NCI-H2107 treated with DMSO at 0.1 percent for 48 hours (cell line): Measurements from ENCODE around the gene SNRPD2.
A peak's percentile ranks its signal among the peaks of the same experiment; 100 is the strongest.

ENCODE experiments used
- DNase-seq: peaks from one replicate; lab custom pipeline; 2025; ENCODE audit not compliant: unreplicated experiment; lab: John Stamatoyannopoulos, UW

The SNRPD2 gene

GRCh38 chr19:45659096-45659729 lies 32.5 kb downstream of the SNRPD2 start:
- no peak for DNase-seq

GRCh38 chr19:45657520-45658167 lies 34.1 kb downstream of the SNRPD2 start:
- no peak for DNase-seq

GRCh38 chr19:45655073-45655472 lies 36.7 kb downstream of the SNRPD2 start:
- no peak for DNase-seq

- no peak for DNase-seq
These were observed 38.1 kb downstream of the SNRPD2 start for GRCh38 chr19:45653634-45654033.

- DNase-seq = no peak
These were observed 41.0 kb downstream of the SNRPD2 start for GRCh38 chr19:45650722-45651121.

GRCh38 chr19:45646345-45646698 lies 45.4 kb downstream of the SNRPD2 start:
- no peak for DNase-seq

- peak; percentile 4 for DNase-seq
These were observed 46.0 kb downstream of the SNRPD2 start for GRCh38 chr19:45645631-45646344.

- no peak for DNase-seq
These were observed 46.6 kb downstream of the SNRPD2 start for GRCh38 chr19:45645068-45645630.

GRCh38 chr19:45643927-45644771 lies 47.6 kb downstream of the SNRPD2 start:
- DNase-seq = no peak

GRCh38 chr19:45643024-45643926 lies 48.5 kb downstream of the SNRPD2 start:
- DNase-seq = peak; percentile 24

GRCh38 chr19:45641274-45642105 lies 50.3 kb downstream of the SNRPD2 start:
- peak; percentile 54 for DNase-seq

GRCh38 chr19:45640849-45641273 lies 50.9 kb downstream of the SNRPD2 start:
- no peak for DNase-seq

GRCh38 chr19:45638930-45639729 lies 52.6 kb downstream of the SNRPD2 start, which contains the start of gene EML2:
Gene EML2 (minus strand): TSS chr19:45639397. CDS start chr19:45639376, 21 bp downstream.
- DNase-seq = peak; percentile 9

- no peak for DNase-seq
These were observed 53.7 kb downstream of the SNRPD2 start for GRCh38 chr19:45637890-45638667.
